Measurements from ENCODE around the gene CRYBG3. TPM values are rescaled to one million over a fixed set of nuclear protein-coding genes. Genes with fewer than 3 reads are reported as not detected.

CRYBG3 gene
- total RNA-seq, 6 donors from 2014 or later: 19.7 to 32.7 (median 26.6) TPM

DNA sequence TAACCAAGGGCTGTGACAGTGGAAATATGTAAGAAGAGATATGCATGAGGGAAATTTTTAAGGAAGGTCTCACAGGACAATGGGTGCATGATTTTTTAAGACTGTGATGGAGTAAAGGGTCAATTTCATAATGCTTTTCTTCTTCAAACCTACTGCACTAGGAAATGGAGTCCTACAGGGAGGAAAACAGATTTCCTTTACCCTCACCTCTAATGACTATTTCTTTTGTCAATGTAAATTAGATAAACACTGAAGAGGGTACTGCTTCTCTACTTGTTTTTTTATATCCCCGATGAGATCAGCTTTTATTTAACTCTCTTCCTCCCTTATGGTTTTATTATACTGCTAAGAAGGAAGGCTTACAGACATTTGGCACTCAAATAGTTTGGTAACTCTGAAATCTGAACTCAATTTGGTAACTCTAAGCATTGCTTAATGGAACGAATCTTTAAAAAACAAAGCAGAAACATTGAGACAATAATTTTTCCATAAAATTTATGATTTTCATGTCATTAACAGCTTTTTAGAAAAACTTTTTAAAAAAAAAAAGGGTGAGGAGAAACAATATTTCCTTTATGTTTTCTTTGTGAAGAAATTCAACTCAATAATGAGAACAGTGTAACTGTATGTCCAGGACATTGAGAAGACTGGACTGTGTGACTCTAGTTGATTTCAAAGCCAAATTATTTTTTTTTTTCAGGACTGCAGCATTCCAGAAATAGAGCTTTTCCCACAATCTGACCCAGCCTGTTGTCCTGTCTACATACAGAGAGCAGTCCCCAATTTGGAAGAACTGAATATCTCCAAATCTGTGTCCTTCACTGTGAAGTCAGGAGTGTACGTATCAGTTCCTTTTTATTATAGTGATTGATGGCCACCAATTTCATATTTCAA, 64.4 kb downstream of the CRYBG3 start:
- DNase-seq (no peak), ATAC-seq (ENCODE audit: low FRiP score in 2 of 2) (no peak)
- 69 to 76% methylated on average over 3 of the region's 3 CpGs for whole genome bisulfite sequencing, 2 donors
- TF ChIP-seq POLR2AphosphoS5 (IDR thresholded peaks at IDR 0.05) (no peak), EP300 (IDR thresholded peaks at IDR 0.05) (no peak), POLR2A (IDR thresholded peaks at IDR 0.05) (no peak)
- TF ChIP-seq, protein P1, sequence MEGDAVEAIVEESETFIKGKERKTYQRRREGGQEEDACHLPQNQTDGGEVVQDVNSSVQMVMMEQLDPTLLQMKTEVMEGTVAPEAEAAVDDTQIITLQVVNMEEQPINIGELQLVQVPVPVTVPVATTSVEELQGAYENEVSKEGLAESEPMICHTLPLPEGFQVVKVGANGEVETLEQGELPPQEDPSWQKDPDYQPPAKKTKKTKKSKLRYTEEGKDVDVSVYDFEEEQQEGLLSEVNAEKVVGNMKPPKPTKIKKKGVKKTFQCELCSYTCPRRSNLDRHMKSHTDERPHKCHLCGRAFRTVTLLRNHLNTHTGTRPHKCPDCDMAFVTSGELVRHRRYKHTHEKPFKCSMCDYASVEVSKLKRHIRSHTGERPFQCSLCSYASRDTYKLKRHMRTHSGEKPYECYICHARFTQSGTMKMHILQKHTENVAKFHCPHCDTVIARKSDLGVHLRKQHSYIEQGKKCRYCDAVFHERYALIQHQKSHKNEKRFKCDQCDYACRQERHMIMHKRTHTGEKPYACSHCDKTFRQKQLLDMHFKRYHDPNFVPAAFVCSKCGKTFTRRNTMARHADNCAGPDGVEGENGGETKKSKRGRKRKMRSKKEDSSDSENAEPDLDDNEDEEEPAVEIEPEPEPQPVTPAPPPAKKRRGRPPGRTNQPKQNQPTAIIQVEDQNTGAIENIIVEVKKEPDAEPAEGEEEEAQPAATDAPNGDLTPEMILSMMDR (IDR thresholded peaks at IDR 0.05): no peak
- Histone ChIP-seq H3K4me1 (peaks cover 11 to 21% (median 14%) of the 10 kb centered on the region in 4 donors), H3K27me3 (no peaks in the 10 kb centered on the region), H3K27ac (peak overlapping the region in 1 of 4 donors; percentile 2), H3K4me3 (no peak overlapping the region), H3K36me3 (peaks cover 0 to 38% (median 10%) of the 10 kb centered on the region in 4 donors), H3K9me3 (no peaks in the 10 kb centered on the region)

DNA sequence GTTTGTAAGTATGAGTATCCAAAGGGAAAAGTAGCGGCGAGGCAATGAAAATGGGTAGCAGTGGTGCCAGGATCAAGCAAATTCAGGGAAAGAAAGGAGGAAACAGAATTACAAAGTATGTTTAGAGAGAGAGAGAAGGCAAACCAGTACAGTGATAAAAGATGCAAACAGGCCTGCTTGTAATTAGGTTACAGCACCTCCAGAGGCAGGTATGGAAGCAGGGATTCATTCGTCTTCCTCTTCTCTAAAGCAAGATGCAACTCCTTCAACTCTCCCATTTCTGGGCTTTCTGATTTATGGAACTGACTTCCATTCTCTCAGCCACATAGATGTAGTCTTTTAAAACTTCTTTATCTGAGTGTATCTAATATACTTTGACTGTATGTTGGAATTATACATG, 68.0 kb downstream of the CRYBG3 start:
- Histone ChIP-seq H3K27me3 (no peaks in the 10 kb centered on the region), H3K36me3 (peaks cover 0 to 41% (median 13%) of the 10 kb centered on the region in 4 donors), H3K4me3 (no peak overlapping the region), H3K9me3 (no peaks in the 10 kb centered on the region), H3K4me1 (peaks cover 0 to 5% (median 0%) of the 10 kb centered on the region in 4 donors), H3K27ac (no peak overlapping the region)
- no peak for TF ChIP-seq EP300 (IDR thresholded peaks at IDR 0.05)
- TF ChIP-seq, protein P1 (IDR thresholded peaks at IDR 0.05): no peak
- TF ChIP-seq POLR2AphosphoS5 (IDR thresholded peaks at IDR 0.05): no peak
- no peak for TF ChIP-seq POLR2A (IDR thresholded peaks at IDR 0.05)
- ATAC-seq (ENCODE audit: low FRiP score in 2 of 2): no peak
- WGBS, 2 donors: 98 to 99% methylated on average over 3 of the region's 3 CpGs
- no peak for DNase-seq

DNA sequence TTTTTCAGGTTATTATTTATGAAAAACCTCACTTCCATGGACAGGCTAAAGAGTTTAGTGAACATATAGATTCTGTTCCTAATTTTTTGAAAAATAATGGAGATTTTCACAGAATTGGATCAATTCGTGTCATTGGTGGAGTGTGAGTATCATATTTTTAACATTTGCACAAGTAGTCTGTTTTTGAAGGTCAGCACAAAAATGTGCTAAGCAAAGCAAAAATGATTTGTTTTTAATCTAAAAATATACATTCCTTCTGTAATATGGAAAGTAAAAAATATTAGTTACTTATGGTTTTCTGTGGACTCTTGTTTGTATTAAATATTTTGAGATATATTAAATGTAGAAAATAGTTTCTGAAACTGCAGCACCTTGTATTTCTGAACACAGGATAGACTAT, 71.0 kb downstream of the CRYBG3 start:
- no peaks in the 10 kb centered on the region for H3K9me3 ChIP-seq
- H3K4me3 ChIP-seq: no peak overlapping the region
- DNase-seq (no peak), ATAC-seq (ENCODE audit: low FRiP score in 2 of 2) (no peak)
- no peaks in the 10 kb centered on the region for H3K4me1 ChIP-seq
- H3K27ac ChIP-seq: no peak overlapping the region
- no peak for TF ChIP-seq POLR2A (IDR thresholded peaks at IDR 0.05)
- TF ChIP-seq EP300 (IDR thresholded peaks at IDR 0.05): no peak
- no peak for TF ChIP-seq POLR2AphosphoS5 (IDR thresholded peaks at IDR 0.05)
- TF ChIP-seq, protein P1 (IDR thresholded peaks at IDR 0.05): no peak
- WGBS, 2 donors: 78 to 92% methylated on average over 1 of the region's 1 CpG
- H3K27me3 ChIP-seq: no peaks in the 10 kb centered on the region
- peaks cover 0 to 41% (median 11%) of the 10 kb centered on the region in 4 donors for H3K36me3 ChIP-seq

DNA sequence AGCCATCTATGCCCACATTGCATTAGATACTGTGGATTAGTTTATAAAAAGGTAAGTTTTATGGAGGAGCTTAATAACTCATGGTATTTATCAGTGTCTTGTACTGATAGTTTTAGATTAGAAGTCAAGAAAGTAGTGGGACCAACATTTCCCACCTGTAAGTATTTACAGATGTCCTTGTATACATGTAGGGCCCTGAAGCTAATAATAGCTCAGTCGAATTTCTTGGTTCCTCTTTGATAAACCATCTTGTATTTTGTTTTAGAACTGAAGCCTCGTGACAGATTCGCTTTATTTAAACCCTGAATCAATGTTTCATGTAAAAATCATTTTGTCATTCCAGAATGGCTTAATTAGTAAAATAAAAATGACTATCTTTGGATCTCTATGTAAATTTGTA, 73.4 kb downstream of the CRYBG3 start:
- no peak for ATAC-seq (ENCODE audit: low FRiP score in 2 of 2)
- no peaks in the 10 kb centered on the region for H3K4me1 ChIP-seq
- no peak for DNase-seq
- H3K36me3 ChIP-seq: peaks cover 0 to 25% (median 5%) of the 10 kb centered on the region in 4 donors
- TF ChIP-seq, protein P1 (IDR thresholded peaks at IDR 0.05): no peak
- TF ChIP-seq POLR2A (IDR thresholded peaks at IDR 0.05): no peak
- no peak for TF ChIP-seq EP300 (IDR thresholded peaks at IDR 0.05)
- no peak for TF ChIP-seq POLR2AphosphoS5 (IDR thresholded peaks at IDR 0.05)
- no peak overlapping the region for H3K27ac ChIP-seq
- 84 to 91% methylated on average over 3 of the region's 3 CpGs for WGBS, 2 donors
- H3K9me3 ChIP-seq: no peaks in the 10 kb centered on the region
- H3K27me3 ChIP-seq: no peaks in the 10 kb centered on the region
- H3K4me3 ChIP-seq: no peak overlapping the region

Data from upper lobe of left lung (tissue), 6 donors.